ENCODE data around the gene NWD2.

DNA sequence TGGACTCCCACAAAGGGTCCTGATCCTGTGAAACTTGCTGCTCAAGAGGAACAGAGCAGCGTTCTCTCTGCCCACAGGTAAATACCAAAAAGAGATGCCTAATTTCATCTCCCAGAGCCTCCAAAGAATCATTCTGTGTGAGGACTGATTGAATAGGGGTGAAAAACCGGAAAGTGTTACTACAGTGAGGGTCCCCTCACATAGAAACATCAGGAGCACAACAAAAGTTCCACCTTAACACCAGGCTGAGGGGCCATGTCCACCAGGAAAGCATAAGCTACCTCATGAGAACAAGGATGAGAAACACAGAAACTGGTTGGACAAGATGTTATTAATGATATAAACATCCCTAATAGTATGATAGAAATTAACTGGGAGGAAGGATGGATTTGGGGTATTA is 140.9 kb downstream of the NWD2 start:
- TF ChIP-seq CTCF (conservative IDR thresholded peaks at IDR 0.05) = no peak
- no peak for TF ChIP-seq EZH2 (IDR thresholded peaks at IDR 0.05; ENCODE audit: low read depth)
